Astrocyte (in vitro differentiated cells and primary cell): Measurements from ENCODE around the gene METRN. TPM values are rescaled to one million over a fixed set of nuclear protein-coding genes. Genes with fewer than 3 reads are reported as not detected.
"Not testable (repeated sequence)": the region's sequence is repeated elsewhere in the genome, so short reads cannot be mapped to it uniquely, and the experiment has no call there.

ENCODE experiments used
- DNase-seq: peaks from one replicate; pipeline ENCODE4 v3.0.0-alpha.2; 2010; ENCODE audit warnings: low read depth
- FAIRE-seq: peaks from 2 replicates; lab custom pipeline; 2011; peaks lifted over from hg19 to GRCh38; lab: Jason Lieb, UNC
- H2AFZ ChIP-seq: 2 replicates; pipeline ENCODE4 v1.6.0; 2012; ENCODE audit warnings: low read depth, low read length, inconsistent platforms
- H3K27ac ChIP-seq: 2 replicates; pipeline ENCODE4 v1.5.1; 2011; ENCODE audit warnings: low read depth, low read length, inconsistent platforms
- H3K27me3 ChIP-seq: 2 replicates; pipeline ENCODE4 v1.6.0; 2011; ENCODE audit warnings: low read length, inconsistent platforms; ENCODE audit not compliant: insufficient read depth
- H3K36me3 ChIP-seq: 2 replicates; pipeline ENCODE4 v1.5.1; 2011; ENCODE audit warnings: low read length, inconsistent platforms; ENCODE audit not compliant: insufficient read depth
- H3K4me1 ChIP-seq: 2 replicates; pipeline ENCODE4 v1.5.1; 2011; ENCODE audit warnings: low read length, inconsistent platforms; ENCODE audit not compliant: insufficient read depth
- H3K4me2 ChIP-seq: 2 replicates; pipeline ENCODE4 v1.6.0; 2012; ENCODE audit warnings: low read length, inconsistent platforms
- H3K4me3 ChIP-seq: 2 replicates; pipeline ENCODE4 v1.5.1; 2011; ENCODE audit warnings: low read depth, mild to moderate bottlenecking, low read length, inconsistent platforms; ENCODE audit not compliant: insufficient read depth
- H3K79me2 ChIP-seq: 2 replicates; pipeline ENCODE4 v1.6.0; 2012; ENCODE audit warnings: mild to moderate bottlenecking, low read length, inconsistent platforms; ENCODE audit not compliant: insufficient read depth
- H3K9ac ChIP-seq: 2 replicates; pipeline ENCODE4 v1.6.0; 2012; ENCODE audit warnings: mild to moderate bottlenecking, low read length, inconsistent platforms
- H3K9me3 ChIP-seq: 2 replicates; pipeline ENCODE4 v1.5.1; 2012; ENCODE audit warnings: low read depth, mild to moderate bottlenecking, low read length, inconsistent platforms; ENCODE audit not compliant: insufficient read depth
- H4K20me1 ChIP-seq: 2 replicates; pipeline ENCODE4 v1.6.0; 2012; ENCODE audit warnings: low read length, inconsistent platforms; ENCODE audit not compliant: insufficient read depth
- H3K27ac Mint-ChIP-seq: one replicate; pipeline ENCODE4 v1.8.0; 2021; ENCODE audit warnings: mild to moderate bottlenecking, mixed read lengths; ENCODE audit not compliant: unreplicated experiment
- H3K27me3 Mint-ChIP-seq: one replicate; pipeline ENCODE4 v1.8.0; 2021; ENCODE audit warnings: low read depth, mixed read lengths; ENCODE audit not compliant: unreplicated experiment
- H3K36me3 Mint-ChIP-seq: one replicate; pipeline ENCODE4 v1.8.0; 2021; ENCODE audit warnings: low read depth, mixed read lengths; ENCODE audit not compliant: unreplicated experiment
- H3K4me1 Mint-ChIP-seq: one replicate; pipeline ENCODE4 v1.8.0; 2021; ENCODE audit warnings: low read depth, mixed read lengths; ENCODE audit not compliant: unreplicated experiment
- H3K4me3 Mint-ChIP-seq: one replicate; pipeline ENCODE4 v1.8.0; 2021; ENCODE audit warnings: mild to moderate bottlenecking, moderate library complexity, mixed read lengths; ENCODE audit not compliant: unreplicated experiment
- H3K9me3 Mint-ChIP-seq: one replicate; pipeline ENCODE4 v1.8.0; 2021; ENCODE audit warnings: mild to moderate bottlenecking, mixed read lengths; ENCODE audit not compliant: unreplicated experiment
- EZH2 ChIP-seq: IDR thresholded peaks from 2 replicates; pipeline ENCODE4 v1.6.1; 2012; ENCODE audit warnings: mild to moderate bottlenecking, low read length, inconsistent platforms; ENCODE audit not compliant: insufficient read depth
- total RNA-seq: library from RNA; stranded (reverse); gene quantifications from 2 replicates; pipeline ENCODE4 v1.2.1, GENCODE V29; 2021
- TF ChIP-seq, protein P1 (sequence below): IDR thresholded peaks from 2 replicates; pipeline ENCODE4 v1.5.1; 2011; ENCODE audit warnings: low read depth, mild to moderate bottlenecking, inconsistent platforms, low read length, moderate library complexity; ENCODE audit not compliant: insufficient read depth

The METRN gene
- total RNA-seq, 1 donor from 2014 or later = 31.5 TPM

GRCh38 chr16:712740-713250, 2.1 kb upstream of the METRN start:
- TF ChIP-seq, protein P1, sequence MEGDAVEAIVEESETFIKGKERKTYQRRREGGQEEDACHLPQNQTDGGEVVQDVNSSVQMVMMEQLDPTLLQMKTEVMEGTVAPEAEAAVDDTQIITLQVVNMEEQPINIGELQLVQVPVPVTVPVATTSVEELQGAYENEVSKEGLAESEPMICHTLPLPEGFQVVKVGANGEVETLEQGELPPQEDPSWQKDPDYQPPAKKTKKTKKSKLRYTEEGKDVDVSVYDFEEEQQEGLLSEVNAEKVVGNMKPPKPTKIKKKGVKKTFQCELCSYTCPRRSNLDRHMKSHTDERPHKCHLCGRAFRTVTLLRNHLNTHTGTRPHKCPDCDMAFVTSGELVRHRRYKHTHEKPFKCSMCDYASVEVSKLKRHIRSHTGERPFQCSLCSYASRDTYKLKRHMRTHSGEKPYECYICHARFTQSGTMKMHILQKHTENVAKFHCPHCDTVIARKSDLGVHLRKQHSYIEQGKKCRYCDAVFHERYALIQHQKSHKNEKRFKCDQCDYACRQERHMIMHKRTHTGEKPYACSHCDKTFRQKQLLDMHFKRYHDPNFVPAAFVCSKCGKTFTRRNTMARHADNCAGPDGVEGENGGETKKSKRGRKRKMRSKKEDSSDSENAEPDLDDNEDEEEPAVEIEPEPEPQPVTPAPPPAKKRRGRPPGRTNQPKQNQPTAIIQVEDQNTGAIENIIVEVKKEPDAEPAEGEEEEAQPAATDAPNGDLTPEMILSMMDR = peak; percentile 48
- FAIRE-seq = peak; percentile 90
- peaks cover 10% of the 10 kb centered on the region for H3K27me3 Mint-ChIP-seq

DNA sequence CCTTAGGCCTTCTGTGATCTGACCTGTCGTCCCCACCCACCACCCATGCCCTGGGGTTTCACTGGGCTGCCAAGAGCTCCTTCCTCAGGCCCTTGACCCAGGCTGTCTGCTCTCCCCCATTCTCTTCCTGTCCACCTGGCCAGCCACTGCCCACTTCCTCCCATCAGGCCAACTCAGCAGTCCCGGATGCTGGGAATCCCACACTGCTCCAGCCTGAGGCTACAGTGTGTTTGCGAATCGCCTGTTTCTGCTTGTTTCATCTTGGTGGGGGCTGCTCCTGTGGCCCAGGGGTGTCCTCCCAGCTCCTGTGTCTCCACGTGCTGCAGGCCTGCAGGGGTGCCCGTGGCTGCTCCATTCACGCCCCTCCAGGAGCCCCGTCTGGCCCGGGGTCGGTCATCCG, 839 bp upstream of the METRN start:
- Histone ChIP-seq H3K9ac (no peak overlapping the region), H3K4me3 (no peak overlapping the region), H3K9me3 (no peaks in the 10 kb centered on the region), H3K27me3 (no peaks in the 10 kb centered on the region), H3K79me2 (peaks cover 7% of the 10 kb centered on the region), H2AFZ (no peak overlapping the region), H3K4me2 (no peak overlapping the region), H4K20me1 (peaks cover 34% of the 10 kb centered on the region), H3K36me3 (no peaks in the 10 kb centered on the region), H3K4me1 (peaks cover 36% of the 10 kb centered on the region), H3K27ac (no peak overlapping the region)
- DNase-seq (no peak), FAIRE-seq (no peak)
- H3K4me1 Mint-ChIP-seq = peaks cover 8% of the 10 kb centered on the region
- no peaks in the 10 kb centered on the region for H3K36me3 Mint-ChIP-seq
- TF ChIP-seq, protein P1 = no peak
- no peak for TF ChIP-seq EZH2
- H3K27me3 Mint-ChIP-seq = no peaks in the 10 kb centered on the region
- peak overlapping the region; percentile 58 for H3K27ac Mint-ChIP-seq
- no peaks in the 10 kb centered on the region for H3K9me3 Mint-ChIP-seq
- peak overlapping the region; percentile 60 for H3K4me3 Mint-ChIP-seq

More at GRCh38 chr16:712740-713250, 2.1 kb upstream of the METRN start:
- not testable (repeated sequence) for H3K9ac ChIP-seq, H3K4me1 Mint-ChIP-seq, H3K36me3 ChIP-seq, H3K36me3 Mint-ChIP-seq, H3K79me2 ChIP-seq, H3K9me3 Mint-ChIP-seq, H3K9me3 ChIP-seq, H3K4me2 ChIP-seq, H2AFZ ChIP-seq, H3K4me3 ChIP-seq, H3K27me3 ChIP-seq
- DNase-seq = peak; percentile 85
- Histone ChIP-seq H3K4me1 (peaks cover 36% of the 10 kb centered on the region), H3K27ac (peak overlapping the region; percentile 59), H4K20me1 (peaks cover 24% of the 10 kb centered on the region)
- Mint-ChIP-seq H3K27ac (peak overlapping the region; percentile 56), H3K4me3 (peak overlapping the region; percentile 74)

DNA sequence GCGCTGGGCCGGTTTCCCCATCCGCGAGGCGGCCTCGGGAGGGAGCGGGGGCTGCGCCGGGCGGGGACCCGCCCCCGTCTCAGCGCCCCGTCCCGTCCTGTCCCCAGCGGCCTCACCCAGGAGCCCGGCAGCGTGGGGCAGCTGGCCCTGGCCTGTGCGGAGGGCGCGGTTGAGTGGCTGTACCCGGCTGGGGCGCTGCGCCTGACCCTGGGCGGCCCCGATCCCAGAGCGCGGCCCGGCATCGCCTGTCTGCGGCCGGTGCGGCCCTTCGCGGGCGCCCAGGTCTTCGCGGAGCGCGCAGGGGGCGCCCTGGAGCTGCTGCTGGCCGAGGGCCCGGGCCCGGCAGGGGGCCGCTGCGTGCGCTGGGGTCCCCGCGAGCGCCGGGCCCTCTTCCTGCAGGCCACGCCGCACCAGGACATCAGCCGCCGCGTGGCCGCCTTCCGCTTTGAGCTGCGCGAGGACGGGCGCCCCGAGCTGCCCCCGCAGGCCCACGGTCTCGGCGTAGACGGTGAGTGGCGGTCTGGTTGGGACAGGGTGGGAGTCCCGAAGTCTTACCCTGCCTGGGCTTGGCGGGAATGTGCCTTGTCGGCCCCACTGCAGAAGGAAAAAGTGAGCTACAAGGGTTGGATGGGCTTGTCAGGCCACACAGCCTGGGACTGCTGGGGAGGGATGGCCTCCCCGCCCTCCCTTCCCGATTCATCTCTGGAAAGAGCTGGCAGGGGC, 720 bp downstream of the METRN start:
- Histone ChIP-seq H3K9me3 (no peaks in the 10 kb centered on the region), H3K4me3 (peak overlapping the region; percentile 54), H3K4me1 (peaks cover 29% of the 10 kb centered on the region), H2AFZ (peak overlapping the region; percentile 60), H3K9ac (peak overlapping the region; percentile 52), H3K4me2 (peak overlapping the region; percentile 90), H3K27ac (no peak overlapping the region), H3K27me3 (no peaks in the 10 kb centered on the region), H4K20me1 (peaks cover 37% of the 10 kb centered on the region), H3K79me2 (peaks cover 7% of the 10 kb centered on the region), H3K36me3 (no peaks in the 10 kb centered on the region)
- H3K27ac Mint-ChIP-seq = no peak overlapping the region
- no peaks in the 10 kb centered on the region for H3K36me3 Mint-ChIP-seq
- H3K9me3 Mint-ChIP-seq = no peaks in the 10 kb centered on the region
- no peak for DNase-seq
- no peaks in the 10 kb centered on the region for H3K27me3 Mint-ChIP-seq
- peak overlapping the region; percentile 80 for H3K4me3 Mint-ChIP-seq
- TF ChIP-seq EZH2 = no peak
- TF ChIP-seq, protein P1 = no peak
- no peak for FAIRE-seq
- peaks cover 7% of the 10 kb centered on the region for H3K4me1 Mint-ChIP-seq
